ENCODE results near the gene ATP6V0E1. TPM values are rescaled to one million over a fixed set of nuclear protein-coding genes. Genes with fewer than 3 reads are reported as not detected.
A peak's percentile ranks its signal among the peaks of the same experiment; 100 is the strongest.

Gene ATP6V0E1
- total and polyA plus RNA-seq, 2 of the 8 experiments (the other 6 are each of a cell fraction or from before 2014, with no cell fraction given): 108 to 134 TPM

DNA sequence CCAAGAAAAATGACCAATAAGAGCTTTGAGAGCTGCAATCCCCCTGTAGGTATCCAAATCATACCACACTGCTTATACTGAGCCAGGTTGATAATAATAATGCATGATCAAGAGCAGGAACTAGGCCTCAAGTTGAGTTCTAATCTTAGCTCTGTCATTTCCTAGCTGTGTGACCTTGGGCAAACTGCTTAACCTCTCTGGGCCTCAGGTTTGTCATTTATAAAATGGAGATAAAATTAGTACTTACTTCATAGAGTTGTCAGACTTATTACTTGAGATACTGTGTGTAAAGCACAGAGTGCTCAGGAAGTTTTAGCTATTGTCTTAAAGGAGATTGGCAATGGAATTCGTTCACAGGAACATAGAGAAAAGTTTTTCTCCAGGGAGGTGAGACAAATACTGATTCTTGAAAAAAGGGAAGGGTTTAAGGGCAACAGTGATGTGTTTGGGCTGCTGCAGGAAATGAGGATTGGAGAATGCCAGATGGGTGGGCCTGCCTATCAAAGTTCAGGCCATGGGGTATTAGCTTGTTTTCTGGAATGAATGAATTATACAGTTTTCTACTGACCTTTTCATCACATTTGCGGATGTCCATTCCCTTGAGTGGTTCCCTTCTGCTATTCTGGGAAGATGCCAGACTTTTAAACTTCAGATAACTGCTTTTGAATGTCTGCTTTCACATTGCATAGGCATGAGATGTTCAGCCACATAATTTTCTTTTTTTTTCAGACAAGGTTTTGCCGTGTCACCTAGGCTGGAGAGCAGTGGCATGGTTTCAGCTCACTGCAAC lies 10.2 kb upstream of the ATP6V0E1 start:
- ChIA-PET CTCF (ENCODE audit: partially characterized antibody) (interaction anchor here (0.7 to 1.8 kb wide), 9 partner anchors 9 to 312 kb away, joined by 3 to 8 read pairs (median 3); partner anchors contain the start of genes BNIP1 and RPL26L1), POLR2A (ENCODE audit: partially characterized antibody) (interaction anchor here (0.7 to 1.6 kb wide), 2 partner anchors 10 to 15 kb away, joined by 5 to 7 read pairs; partner anchors contain the start of genes ATP6V0E1 and RPL26L1)
- Histone ChIP-seq H3K23me2 (ENCODE audit: low read depth, low read length) (no peaks in the 10 kb centered on the region), H3K27ac (ENCODE audit: low read depth, low read length) (no peak overlapping the region), H3K4me3 (ENCODE audit: extremely low read depth in 1 of 4, insufficient read depth in 2 of 4, low read depth in 3 of 4, low read length in 4 of 4) (no peak overlapping the region), H3K4me2 (ENCODE audit: insufficient read depth in 1 of 2, low read depth in 2 of 2, low read length in 2 of 2) (no peak overlapping the region), H3K36me3 (ENCODE audit: control insufficient read depth in 2 of 4, insufficient read depth in 4 of 4, low read length in 3 of 4) (peaks cover 0 to 5% (median 3%) of the 10 kb centered on the region in 4 experiments; a peak in 3 of 8 replicates), H3K79me1 (ENCODE audit: low read depth, low read length) (no peaks in the 10 kb centered on the region), H3K27me3 (replicated peaks in 1 of 4; ENCODE audit: control insufficient read depth in 3 of 4, extremely low read depth in 1 of 4, insufficient read depth in 3 of 4, low read length in 3 of 4) (no peaks in the 10 kb centered on the region), H3K4ac (replicated peaks; ENCODE audit: insufficient read length, low read depth, low read length) (no peak overlapping the region), H4K8ac (ENCODE audit: extremely low read depth, insufficient read depth, low read length) (no peak overlapping the region), H2AK5ac (ENCODE audit: low read depth, low read length) (no peak overlapping the region), H3K14ac (ENCODE audit: insufficient read length) (no peak overlapping the region), H3K9me3 (ENCODE audit: insufficient read depth in 2 of 2, low read depth in 1 of 2, low read length in 1 of 2) (no peaks in the 10 kb centered on the region), H3K56ac (replicated peaks; ENCODE audit: insufficient read length, low read depth, low read length) (no peak overlapping the region), H2BK20ac (ENCODE audit: low read length) (no peak overlapping the region), H3K4me1 (replicated peaks in 1 of 4; ENCODE audit: control insufficient read depth in 3 of 4, insufficient read depth in 4 of 4, low read length in 3 of 4) (no peaks in the 10 kb centered on the region), H4K20me1 (replicated peaks in 1 of 2; ENCODE audit: control insufficient read depth in 1 of 2, insufficient read depth in 2 of 2, low read length in 2 of 2) (peaks cover 0 to 1% of the 10 kb centered on the region in 2 experiments), H4K91ac (replicated peaks; ENCODE audit: insufficient read length, low read length) (no peak overlapping the region), H4K5ac (ENCODE audit: insufficient read length, low read depth, low read length) (no peak overlapping the region), H2AFZ (ENCODE audit: low read length) (no peak overlapping the region), H2BK5ac (ENCODE audit: low read depth, low read length) (no peak overlapping the region), H2BK12ac (ENCODE audit: low read depth, low read length) (no peak overlapping the region), H3K23ac (ENCODE audit: insufficient read length) (no peak overlapping the region), H3K79me2 (ENCODE audit: control insufficient read depth in 1 of 2, insufficient read depth in 2 of 2, low read length in 2 of 2) (no peaks in the 10 kb centered on the region), H2BK120ac (replicated peaks; ENCODE audit: low read depth, low read length) (no peak overlapping the region), H3K18ac (ENCODE audit: extremely low read depth, low read length) (no peak overlapping the region), H3K9ac (replicated peaks in 1 of 4; ENCODE audit: extremely low read depth in 1 of 4, low read depth in 3 of 4, low read length in 3 of 4) (no peak overlapping the region), H2BK15ac (ENCODE audit: low read length) (no peak overlapping the region)
- TF ChIP-seq KDM1A (IDR thresholded peaks at IDR 0.05; ENCODE audit: borderline replicate concordance, low read length): peak; percentile 64
- TF ChIP-seq EP300 (IDR thresholded peaks at IDR 0.05; ENCODE audit: borderline replicate concordance in 1 of 2, low read depth in 2 of 2, low read length in 2 of 2): no peak
- no peak for DNase-seq (ENCODE audit: low read depth in 1 of 2, low spot score in 2 of 2)
- no peak for FAIRE-seq
- 81% methylated on average over 3 of the region's 3 CpGs; no CpG with 5 or more reads in 1 of the 2 experiments for WGBS, 2 experiments (ENCODE audit: extremely low coverage in 1 of 2, insufficient coverage in 1 of 2, insufficient read length in 1 of 2, insufficient replicate concordance in 2 of 2, low coverage in 1 of 2, low lambda C conversion rate in 2 of 2, missing lambda C conversion rate in 1 of 2)
